Measurements from ENCODE around the gene GNGT2.

DNA sequence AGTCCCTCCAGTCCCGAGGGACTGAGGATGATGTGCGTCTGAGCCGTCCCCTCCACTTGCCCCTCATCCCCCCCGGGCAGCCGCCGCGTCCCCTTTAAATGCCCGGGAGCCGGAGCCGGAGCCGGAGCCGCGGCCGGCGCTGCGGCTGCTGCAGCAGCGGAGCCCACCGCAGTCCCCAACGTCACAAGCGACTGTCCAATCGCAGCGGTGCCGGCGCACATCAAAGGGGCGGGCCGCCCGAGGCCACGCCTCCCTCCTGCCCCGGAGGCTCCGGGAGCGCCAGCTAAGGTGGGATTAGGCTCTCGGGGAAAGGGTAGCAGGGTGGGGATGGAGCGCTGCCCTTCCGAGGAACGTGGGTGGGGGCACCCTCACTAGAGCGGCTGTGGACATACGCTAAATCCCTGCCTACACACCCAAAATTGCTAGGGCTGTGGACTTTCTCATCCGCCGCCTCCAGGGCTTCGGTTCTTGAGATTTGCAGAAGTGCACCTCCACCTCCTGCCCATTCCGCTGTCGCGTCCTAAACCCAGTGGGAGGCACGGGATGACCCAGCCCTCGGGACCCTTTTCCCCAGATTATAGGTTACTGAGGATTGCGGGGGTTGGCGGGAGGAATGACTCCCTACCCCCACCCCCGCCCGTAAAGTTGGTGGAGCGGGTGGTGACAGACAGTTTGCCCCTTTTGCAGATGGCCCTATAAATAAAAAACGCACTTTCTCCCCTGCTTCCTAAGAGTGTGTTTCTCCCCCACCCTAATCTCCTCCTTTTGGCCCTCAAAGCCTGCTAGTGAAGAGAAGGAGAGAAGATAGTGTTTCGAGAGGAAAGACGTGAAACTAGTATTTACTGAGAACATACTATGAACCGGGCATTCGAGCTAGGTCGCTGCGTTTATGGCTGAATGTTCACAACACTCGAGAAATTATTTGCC is 20.5 kb upstream of the GNGT2 start, which contains the start of gene PHOSPHO1:
- TF ChIP-seq, protein P1, sequence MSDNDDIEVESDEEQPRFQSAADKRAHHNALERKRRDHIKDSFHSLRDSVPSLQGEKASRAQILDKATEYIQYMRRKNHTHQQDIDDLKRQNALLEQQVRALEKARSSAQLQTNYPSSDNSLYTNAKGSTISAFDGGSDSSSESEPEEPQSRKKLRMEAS (IDR thresholded peaks at IDR 0.05), result no peak; the same call in 1 of the 2 replicates
- no peak for TF ChIP-seq EP300 (IDR thresholded peaks at IDR 0.05; ENCODE audit: borderline replicate concordance)
- no peak for TF ChIP-seq EGR1 (IDR thresholded peaks at IDR 0.05)
- TF ChIP-seq CEBPB (IDR thresholded peaks at IDR 0.05), result no peak
- no peak for TF ChIP-seq USF1 (IDR thresholded peaks at IDR 0.05)
- no peak for TF ChIP-seq TEAD4 (IDR thresholded peaks at IDR 0.05)
- TF ChIP-seq TCF12 (IDR thresholded peaks at IDR 0.05; ENCODE audit: low read depth), result no peak
- TF ChIP-seq REST (IDR thresholded peaks at IDR 0.05; ENCODE audit: low read depth), result no peak
- TF ChIP-seq RAD21 (IDR thresholded peaks at IDR 0.05; ENCODE audit: low read depth), result no peak
- peak; percentile 57 for TF ChIP-seq CREB1 (IDR thresholded peaks at IDR 0.05; ENCODE audit: low read depth)
- peak; percentile 36; the same call in 1 of the 2 replicates for TF ChIP-seq TAF1 (IDR thresholded peaks at IDR 0.05; ENCODE audit: low read depth)
- TF ChIP-seq ZBTB7A (IDR thresholded peaks at IDR 0.05; ENCODE audit: low read depth), result peak; percentile 10; the same call in 1 of the 2 replicates
- peak; percentile 26; the same call in 1 of the 2 replicates for TF ChIP-seq YY1 (IDR thresholded peaks at IDR 0.05; ENCODE audit: low read depth)
